ENCODE measurements around the gene SLC6A13.

SLC6A13 gene

GRCh38 chr12:206746-207440, 55.7 kb downstream of the SLC6A13 start:
- no peak overlapping the region for H3K4me3 ChIP-seq (ENCODE audit: low read depth, low read length)
- DNase-seq (ENCODE audit: low read depth): no peak
- TF ChIP-seq CTCF (conservative IDR thresholded peaks at IDR 0.05; ENCODE audit: low read depth, low read length): no peak

DNA sequence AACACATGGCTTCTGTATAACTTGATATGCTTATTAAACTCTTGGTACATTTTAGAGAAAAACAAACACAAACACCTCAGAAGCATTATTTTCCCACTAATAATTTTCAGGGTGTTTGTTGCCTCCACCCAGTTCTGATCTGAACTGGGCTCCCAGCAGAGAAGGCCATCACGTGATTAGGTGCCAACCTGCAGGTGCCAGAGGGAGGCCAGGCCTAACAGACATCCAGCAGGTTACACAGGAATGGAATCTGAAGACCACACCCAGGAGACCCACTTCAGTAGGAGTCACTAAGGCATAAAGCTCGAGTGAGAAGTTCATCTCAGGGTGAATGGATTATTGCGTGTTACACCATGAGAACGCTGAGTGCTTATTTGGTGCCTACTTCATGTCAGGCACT, 57.6 kb downstream of the SLC6A13 start:
- H3K4me3 ChIP-seq (ENCODE audit: low read depth, low read length): no peak overlapping the region
- no peak for TF ChIP-seq CTCF (conservative IDR thresholded peaks at IDR 0.05; ENCODE audit: low read depth, low read length)
- no peak for DNase-seq (ENCODE audit: low read depth)

DNA sequence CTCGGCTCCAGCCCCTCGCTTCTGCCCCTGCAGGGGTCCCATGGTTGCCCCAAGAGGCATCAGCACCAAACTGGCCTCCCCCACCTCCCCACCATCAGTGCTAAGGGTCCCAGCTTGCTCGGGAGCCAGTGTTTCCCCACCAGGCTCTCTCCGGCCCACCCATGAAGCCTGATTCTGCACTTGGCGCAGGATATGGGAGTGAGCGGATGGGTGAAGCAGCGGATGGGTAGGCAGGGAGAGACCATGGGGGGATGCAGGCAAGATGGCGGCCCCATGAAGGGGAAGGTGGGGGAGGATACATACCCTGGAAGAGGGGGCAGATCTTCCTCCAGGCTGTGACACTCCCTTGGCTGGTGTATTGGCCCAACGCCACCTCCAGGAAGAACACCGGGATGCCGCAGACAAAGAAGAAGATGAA, 58.4 kb downstream of the SLC6A13 start:
- no peak overlapping the region for H3K4me3 ChIP-seq (ENCODE audit: low read depth, low read length)
- no peak for TF ChIP-seq CTCF (conservative IDR thresholded peaks at IDR 0.05; ENCODE audit: low read depth, low read length)
- DNase-seq (ENCODE audit: low read depth): no peak

GRCh38 chr12:203462-204260, 59.0 kb downstream of the SLC6A13 start:
- H3K4me3 ChIP-seq (ENCODE audit: low read depth, low read length): peak overlapping the region; percentile 37
- TF ChIP-seq CTCF (conservative IDR thresholded peaks at IDR 0.05; ENCODE audit: low read depth, low read length): peak; percentile 11
- DNase-seq (ENCODE audit: low read depth): no peak

DNA sequence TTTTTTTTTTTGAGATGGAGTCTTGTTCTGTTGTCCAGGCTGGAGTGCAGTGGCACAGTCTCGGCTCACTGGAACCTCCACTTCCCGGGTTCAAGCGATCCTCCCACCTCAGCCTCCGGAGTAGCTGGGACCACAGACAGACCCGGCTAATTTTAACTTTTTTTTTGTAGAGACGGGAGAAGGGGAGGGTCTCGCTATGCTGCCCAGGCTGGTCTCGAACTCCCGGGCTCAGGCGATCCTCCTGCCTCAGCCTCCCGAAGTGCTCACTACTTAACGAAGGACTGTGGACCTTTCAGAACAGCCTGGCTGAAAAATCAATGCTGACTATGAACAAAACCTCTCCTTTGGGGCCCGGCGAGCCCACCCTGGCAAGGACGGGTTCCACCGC, 59.6 kb downstream of the SLC6A13 start:
- TF ChIP-seq CTCF (conservative IDR thresholded peaks at IDR 0.05; ENCODE audit: low read depth, low read length): no peak
- H3K4me3 ChIP-seq (ENCODE audit: low read depth, low read length): no peak overlapping the region
- DNase-seq (ENCODE audit: low read depth): no peak

GRCh38 chr12:202081-202731, 60.4 kb downstream of the SLC6A13 start:
- H3K4me3 ChIP-seq (ENCODE audit: low read depth, low read length): no peak overlapping the region

More at GRCh38 chr12:202081-202731, 60.4 kb downstream of the SLC6A13 start:
- TF ChIP-seq CTCF (conservative IDR thresholded peaks at IDR 0.05; ENCODE audit: low read depth, low read length): no peak
- no peak for DNase-seq (ENCODE audit: low read depth)
